HG02840 (cell line): Measurements from ENCODE around the gene OPRL1.
"Not testable (repeated sequence)": the region's sequence is repeated elsewhere in the genome, so short reads cannot be mapped to it uniquely, and the experiment has no call there.

ENCODE experiments used
- ATAC-seq: cut with Tn5 transposase; IDR thresholded peaks from one replicate; pipeline ENCODE4 v1.9.1; 2021; ENCODE audit warnings: mild to moderate bottlenecking, moderate library complexity, moderate number of reproducible peaks; ENCODE audit not compliant: unreplicated experiment, low FRiP score

Gene OPRL1

GRCh38 chr20:64114356-64114971 is 34.6 kb downstream of the OPRL1 start:
- no peak for ATAC-seq

- ATAC-seq: no peak
Measured at GRCh38 chr20:64115171-64115911, 35.5 kb downstream of the OPRL1 start.

- no peak for ATAC-seq
Measured at GRCh38 chr20:64116016-64116415, 36.1 kb downstream of the OPRL1 start.

GRCh38 chr20:64116541-64117431 is 36.9 kb downstream of the OPRL1 start:
- no peak for ATAC-seq

GRCh38 chr20:64117432-64117777 is 37.5 kb downstream of the OPRL1 start:
- not testable (repeated sequence) for ATAC-seq

GRCh38 chr20:64119301-64119680 is 39.4 kb downstream of the OPRL1 start:
- no peak for ATAC-seq

- ATAC-seq: no peak
Measured at GRCh38 chr20:64119681-64120341, 39.9 kb downstream of the OPRL1 start.

GRCh38 chr20:64121586-64121985 is 41.7 kb downstream of the OPRL1 start:
- no peak for ATAC-seq

GRCh38 chr20:64122927-64123326 is 43.0 kb downstream of the OPRL1 start:
- ATAC-seq: not testable (repeated sequence)

- ATAC-seq: not testable (repeated sequence)
Measured at GRCh38 chr20:64123517-64123916, 43.6 kb downstream of the OPRL1 start.

- ATAC-seq: no peak
Measured at GRCh38 chr20:64129146-64129782, 49.4 kb downstream of the OPRL1 start.

GRCh38 chr20:64130271-64130670 is 50.4 kb downstream of the OPRL1 start:
- ATAC-seq: no peak

GRCh38 chr20:64130876-64131275 is 51.0 kb downstream of the OPRL1 start:
- ATAC-seq: no peak

- no peak for ATAC-seq
Measured at GRCh38 chr20:64131406-64131805, 51.5 kb downstream of the OPRL1 start.

GRCh38 chr20:64133951-64134407 is 54.1 kb downstream of the OPRL1 start:
- no peak for ATAC-seq

- not testable (repeated sequence) for ATAC-seq
Measured at GRCh38 chr20:64134744-64135143, 54.9 kb downstream of the OPRL1 start.

GRCh38 chr20:64136004-64136710 is 56.3 kb downstream of the OPRL1 start:
- no peak for ATAC-seq

- no peak for ATAC-seq
Measured at GRCh38 chr20:64137598-64138031, 57.7 kb downstream of the OPRL1 start.

- ATAC-seq: no peak
Measured at GRCh38 chr20:64138276-64138815, 58.5 kb downstream of the OPRL1 start.
